Measurements from ENCODE around the gene CDK11B.
A peak's percentile ranks its signal among the peaks of the same experiment; 100 is the strongest.
"Not testable (repeated sequence)": the region's sequence is repeated elsewhere in the genome, so short reads cannot be mapped to it uniquely, and the experiment has no call there.

CDK11B gene

GRCh38 chr1:1683104-1683905 is 24.5 kb upstream of the CDK11B start:
- DNase-seq (ENCODE audit: low spot score), result no peak

GRCh38 chr1:1680912-1681273 is 22.1 kb upstream of the CDK11B start:
- DNase-seq (ENCODE audit: low spot score), result no peak

GRCh38 chr1:1680031-1680911 is 21.5 kb upstream of the CDK11B start:
- DNase-seq (ENCODE audit: low spot score), result no peak

- DNase-seq (ENCODE audit: low spot score), result peak; percentile 58
Observed at GRCh38 chr1:1678581-1679380, 20.0 kb upstream of the CDK11B start.

GRCh38 chr1:1677718-1678580 is 19.1 kb upstream of the CDK11B start:
- peak; percentile 26 for DNase-seq (ENCODE audit: low spot score)

GRCh38 chr1:1676087-1676486 is 17.3 kb upstream of the CDK11B start:
- not testable (repeated sequence) for DNase-seq (ENCODE audit: low spot score)

GRCh38 chr1:1675218-1675617 is 16.4 kb upstream of the CDK11B start:
- DNase-seq (ENCODE audit: low spot score), result not testable (repeated sequence)

- DNase-seq (ENCODE audit: low spot score), result not testable (repeated sequence)
Observed at GRCh38 chr1:1674806-1675205, 16.0 kb upstream of the CDK11B start.

- no peak for DNase-seq (ENCODE audit: low spot score)
Observed at GRCh38 chr1:1672181-1672965, 13.6 kb upstream of the CDK11B start.

- no peak for DNase-seq (ENCODE audit: low spot score)
Observed at GRCh38 chr1:1671365-1672119, 12.7 kb upstream of the CDK11B start.

- no peak for DNase-seq (ENCODE audit: low spot score)
Observed at GRCh38 chr1:1670866-1671265, 12.1 kb upstream of the CDK11B start.

- no peak for DNase-seq (ENCODE audit: low spot score)
Observed at GRCh38 chr1:1669468-1670440, 10.9 kb upstream of the CDK11B start.

GRCh38 chr1:1666526-1666925 is 7.7 kb upstream of the CDK11B start:
- DNase-seq (ENCODE audit: low spot score), result no peak

- peak; percentile 24 for DNase-seq (ENCODE audit: low spot score)
Observed at GRCh38 chr1:1665815-1666251, 7.0 kb upstream of the CDK11B start.

- DNase-seq (ENCODE audit: low spot score), result no peak
Observed at GRCh38 chr1:1664941-1665814, 6.4 kb upstream of the CDK11B start.

- DNase-seq (ENCODE audit: low spot score), result not testable (repeated sequence)
Observed at GRCh38 chr1:1664318-1664717, 5.5 kb upstream of the CDK11B start.

GRCh38 chr1:1662830-1663560 is 4.2 kb upstream of the CDK11B start:
- not testable (repeated sequence) for DNase-seq (ENCODE audit: low spot score)
